ENCODE data around the gene NPS. TPM values are rescaled to one million over a fixed set of nuclear protein-coding genes. Genes with fewer than 3 reads are reported as not detected.

Gene NPS
- polyA plus RNA-seq, 2 of the 4 experiments (the other 2 are of a cell fraction), result not detected

- no peak for TF ChIP-seq EP300 (IDR thresholded peaks at IDR 0.05)
Observed at GRCh38 chr10:127565583-127565982, 16.5 kb downstream of the NPS start (continued).

DNA sequence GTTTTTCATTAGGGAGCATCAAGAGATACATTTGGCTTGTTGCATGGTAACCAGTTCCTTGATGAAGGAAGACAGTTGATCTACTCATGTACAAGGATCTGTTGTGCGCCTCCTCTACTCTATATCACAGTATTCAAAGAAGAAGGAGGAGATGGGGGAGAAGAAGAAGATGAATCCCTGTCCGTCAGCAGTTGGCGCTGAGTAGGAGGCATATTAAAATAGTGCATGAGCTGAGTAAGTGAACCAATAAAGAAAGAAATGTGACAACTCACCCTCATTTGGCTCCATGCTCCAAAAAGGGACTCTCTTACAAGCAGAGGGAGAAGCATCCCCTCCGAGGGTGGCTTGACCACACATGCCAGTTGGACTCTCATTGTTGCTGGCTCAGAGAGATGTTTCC, 20.1 kb downstream of the NPS start:
- Histone ChIP-seq H3K4me2 (no peak overlapping the region), H3K9me3 (no peaks in the 10 kb centered on the region), H3K27ac (no peak overlapping the region), H3K4me1 (no peaks in the 10 kb centered on the region), H3K4me3 (no peak overlapping the region)
- WGBS (ENCODE audit: missing lambda C conversion rate), result 38% methylated on average over 4 of the region's 4 CpGs
- FAIRE-seq (no peak), DNase-seq (ENCODE audit: low read depth in 1 of 2, low spot score in 1 of 2) (no peak), ATAC-seq (no peak)
- ChIA-PET CTCF (no interaction called here), POLR2A (no interaction called here)
- TF ChIP-seq FOSB (CRISPR knock-in tag; IDR thresholded peaks at IDR 0.05) (no peak), ZNF302 (CRISPR knock-in tag; IDR thresholded peaks at IDR 0.05) (no peak), SREBF2 (IDR thresholded peaks at IDR 0.05) (no peak), FOSL2 (IDR thresholded peaks at IDR 0.05) (no peak), FOSL2 (CRISPR knock-in tag; IDR thresholded peaks at IDR 0.05) (no peak)

GRCh38 chr10:127570036-127570435, 20.9 kb downstream of the NPS start:
- no peak for FAIRE-seq
- CTCF ChIA-PET, result no interaction called here
- no peak overlapping the region for H3K27ac ChIP-seq

More at GRCh38 chr10:127570036-127570435, 20.9 kb downstream of the NPS start:
- no peak for TF ChIP-seq REST (IDR thresholded peaks at IDR 0.05)
- TF ChIP-seq, protein P1, sequence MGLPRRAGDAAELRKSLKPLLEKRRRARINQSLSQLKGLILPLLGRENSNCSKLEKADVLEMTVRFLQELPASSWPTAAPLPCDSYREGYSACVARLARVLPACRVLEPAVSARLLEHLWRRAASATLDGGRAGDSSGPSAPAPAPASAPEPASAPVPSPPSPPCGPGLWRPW (IDR thresholded peaks at IDR 0.05), result no peak
- TF ChIP-seq SREBF2 (IDR thresholded peaks at IDR 0.05), result no peak
- no peak for TF ChIP-seq CHD2 (IDR thresholded peaks at IDR 0.05; ENCODE audit: low read length, partially characterized antibody)
- TF ChIP-seq TFCP2L1 (CRISPR knock-in tag; IDR thresholded peaks at IDR 0.05), result no peak
- TF ChIP-seq EP300 (IDR thresholded peaks at IDR 0.05), result no peak
- TF ChIP-seq MAFK (IDR thresholded peaks at IDR 0.05; ENCODE audit: partially characterized antibody), result no peak
- no peak for TF ChIP-seq CHD4 (IDR thresholded peaks at IDR 0.05; ENCODE audit: borderline replicate concordance)
- TF ChIP-seq, protein P2, sequence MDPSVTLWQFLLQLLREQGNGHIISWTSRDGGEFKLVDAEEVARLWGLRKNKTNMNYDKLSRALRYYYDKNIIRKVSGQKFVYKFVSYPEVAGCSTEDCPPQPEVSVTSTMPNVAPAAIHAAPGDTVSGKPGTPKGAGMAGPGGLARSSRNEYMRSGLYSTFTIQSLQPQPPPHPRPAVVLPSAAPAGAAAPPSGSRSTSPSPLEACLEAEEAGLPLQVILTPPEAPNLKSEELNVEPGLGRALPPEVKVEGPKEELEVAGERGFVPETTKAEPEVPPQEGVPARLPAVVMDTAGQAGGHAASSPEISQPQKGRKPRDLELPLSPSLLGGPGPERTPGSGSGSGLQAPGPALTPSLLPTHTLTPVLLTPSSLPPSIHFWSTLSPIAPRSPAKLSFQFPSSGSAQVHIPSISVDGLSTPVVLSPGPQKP (IDR thresholded peaks at IDR 0.05; ENCODE audit: low read depth, low read length), result no peak
- TF ChIP-seq, protein P3, sequence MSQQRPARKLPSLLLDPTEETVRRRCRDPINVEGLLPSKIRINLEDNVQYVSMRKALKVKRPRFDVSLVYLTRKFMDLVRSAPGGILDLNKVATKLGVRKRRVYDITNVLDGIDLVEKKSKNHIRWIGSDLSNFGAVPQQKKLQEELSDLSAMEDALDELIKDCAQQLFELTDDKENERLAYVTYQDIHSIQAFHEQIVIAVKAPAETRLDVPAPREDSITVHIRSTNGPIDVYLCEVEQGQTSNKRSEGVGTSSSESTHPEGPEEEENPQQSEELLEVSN (IDR thresholded peaks at IDR 0.05; ENCODE audit: borderline replicate concordance, low read depth), result no peak
- no peak for ATAC-seq
- no peak for DNase-seq (ENCODE audit: low read depth in 1 of 2, low spot score in 1 of 2)
- 0% methylated on average over 3 of the region's 3 CpGs for WGBS (ENCODE audit: missing lambda C conversion rate)
- Histone ChIP-seq H3K9me3 (no peaks in the 10 kb centered on the region), H3K4me3 (no peak overlapping the region), H3K4me1 (no peaks in the 10 kb centered on the region), H3K4me2 (no peak overlapping the region)
- POLR2A ChIA-PET, result no interaction called here

Data from A549 (cell line).